ENCODE results near the gene MBOAT2. TPM values are rescaled to one million over a fixed set of nuclear protein-coding genes. Genes with fewer than 3 reads are reported as not detected.

MBOAT2 gene
- total RNA-seq, 1 experiment from 2014 or later, result 16.8 TPM

- TF ChIP-seq YY1 (IDR thresholded peaks at IDR 0.05; ENCODE audit: extremely low read depth, insufficient replicate concordance, low read depth, low read length) (no peak), RAD21 (IDR thresholded peaks at IDR 0.05; ENCODE audit: low read depth) (peak; percentile 73)
These were observed 121.4 kb downstream of the MBOAT2 start (continued) for GRCh38 chr2:8882094-8882493.

- intact Hi-C loops (cut with micrococcal nuclease), result loop anchor here (10.0 kb wide), 1 partner anchor 457 kb away; no protein-coding TSS in a partner anchor
- Histone ChIP-seq H4K20me1 (ENCODE audit: insufficient read depth) (no peaks in the 10 kb centered on the region), H3K9ac (ENCODE audit: low read length) (no peak overlapping the region), H3K27ac (ENCODE audit: low read depth, low read length) (no peak overlapping the region), H3K36me3 (ENCODE audit: control insufficient read depth in 1 of 2, insufficient read depth in 2 of 2, low read length in 2 of 2) (no peaks in the 10 kb centered on the region), H3K4me3 (replicated peaks in 1 of 2; ENCODE audit: low read depth in 1 of 2, low read length in 2 of 2) (no peak overlapping the region), H3K9me2 (ENCODE audit: insufficient read depth) (no peaks in the 10 kb centered on the region), H3K4me2 (ENCODE audit: low read length) (no peak overlapping the region), H3K9me3 (ENCODE audit: control insufficient read depth in 1 of 2, insufficient read depth in 1 of 2, low read depth in 1 of 2, low read length in 2 of 2) (no peaks in the 10 kb centered on the region), H3K27me3 (ENCODE audit: insufficient read depth, low read length) (no peaks in the 10 kb centered on the region), H2AFZ (ENCODE audit: low read depth, low read length, poor library complexity, severe bottlenecking) (no peak overlapping the region), H3K4me1 (ENCODE audit: control insufficient read depth in 1 of 2, insufficient read depth in 2 of 2, low read length in 2 of 2) (no peaks in the 10 kb centered on the region), H3K79me2 (ENCODE audit: insufficient read depth, low read length) (no peaks in the 10 kb centered on the region)
- ChIA-PET CTCF (no interaction called here), RAD21 (ENCODE audit: low non-redundant PET in 1 of 2, low total read pairs in 2 of 2, uncharacterized antibody in 2 of 2, unreplicated experiment in 2 of 2) (no interaction called here), POLR2A (no interaction called here)
- ATAC-seq (no peak), DNase-seq (ENCODE audit: low read depth, low spot score) (no peak)
- BruUV-seq (replicated peaks), result no TSS peak
- TF ChIP-seq CBX3 (IDR thresholded peaks at IDR 0.05; ENCODE audit: low read depth) (no peak), JUND (IDR thresholded peaks at IDR 0.05) (no peak), POLR2AphosphoS5 (IDR thresholded peaks at IDR 0.05; ENCODE audit: low read depth, low read length) (no peak), ZBTB33 (IDR thresholded peaks at IDR 0.05; ENCODE audit: extremely low read depth, insufficient replicate concordance, low read length) (no peak), CTCF (IDR thresholded peaks at IDR 0.05 in 2 of 3, conservative IDR thresholded peaks at IDR 0.05 in 1 of 3; ENCODE audit: borderline replicate concordance in 1 of 3, insufficient read depth in 1 of 3, low read depth in 2 of 3, low read length in 2 of 3) (no peak), REST (IDR thresholded peaks at IDR 0.05; ENCODE audit: low read depth) (no peak), EZH2phosphoT487 (IDR thresholded peaks at IDR 0.05; ENCODE audit: borderline replicate concordance) (no peak), FOSL1 (IDR thresholded peaks at IDR 0.05; ENCODE audit: low read depth) (no peak), TCF7L2 (IDR thresholded peaks at IDR 0.05; ENCODE audit: borderline replicate concordance, extremely low read depth, insufficient read depth, insufficient read length) (no peak), EZH2 (IDR thresholded peaks at IDR 0.05) (no peak), YY1 (IDR thresholded peaks at IDR 0.05; ENCODE audit: extremely low read depth, insufficient replicate concordance, low read depth, low read length) (no peak), SRF (IDR thresholded peaks at IDR 0.05; ENCODE audit: low read depth) (no peak), SP1 (IDR thresholded peaks at IDR 0.05; ENCODE audit: low read depth) (no peak), ZFX (IDR thresholded peaks at IDR 0.05) (no peak), RAD21 (IDR thresholded peaks at IDR 0.05; ENCODE audit: low read depth) (no peak), SIN3A (IDR thresholded peaks at IDR 0.05; ENCODE audit: low read depth) (no peak), CEBPB (IDR thresholded peaks at IDR 0.05; ENCODE audit: low read depth) (no peak)
- TF ChIP-seq, protein P1, sequence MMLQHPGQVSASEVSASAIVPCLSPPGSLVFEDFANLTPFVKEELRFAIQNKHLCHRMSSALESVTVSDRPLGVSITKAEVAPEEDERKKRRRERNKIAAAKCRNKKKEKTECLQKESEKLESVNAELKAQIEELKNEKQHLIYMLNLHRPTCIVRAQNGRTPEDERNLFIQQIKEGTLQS (IDR thresholded peaks at IDR 0.05), result no peak
- TF ChIP-seq, protein P2, sequence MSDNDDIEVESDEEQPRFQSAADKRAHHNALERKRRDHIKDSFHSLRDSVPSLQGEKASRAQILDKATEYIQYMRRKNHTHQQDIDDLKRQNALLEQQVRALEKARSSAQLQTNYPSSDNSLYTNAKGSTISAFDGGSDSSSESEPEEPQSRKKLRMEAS (IDR thresholded peaks at IDR 0.05), result no peak
These were observed 125.6 kb downstream of the MBOAT2 start for GRCh38 chr2:8877894-8878293.

Measured in HCT116 (cell line).